ENCODE results near the gene DDHD1. TPM values are rescaled to one million over a fixed set of nuclear protein-coding genes. Genes with fewer than 3 reads are reported as not detected.

Gene DDHD1
- total RNA-seq, 4 donors from 2014 or later: 4.4 to 10.1 (median 6.8) TPM

DNA sequence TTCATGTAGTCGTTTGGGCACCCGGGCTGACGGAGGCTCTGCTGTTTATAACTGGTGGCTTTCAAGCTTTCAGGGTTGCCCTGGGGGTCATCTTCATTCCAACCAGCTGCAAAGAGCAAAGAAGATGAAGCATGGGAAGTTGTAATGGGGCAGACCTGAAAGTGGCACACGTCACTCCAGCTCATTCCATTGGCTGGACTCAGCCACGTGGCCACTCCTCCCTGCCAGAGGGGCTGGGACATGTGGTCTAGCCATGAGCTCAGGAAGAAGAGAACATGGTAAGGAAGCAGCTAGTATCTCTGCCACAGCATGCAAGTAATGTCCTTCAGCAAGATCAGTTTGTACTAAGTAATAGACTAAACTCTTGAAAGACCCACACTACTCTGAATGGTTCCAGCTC, 150.5 kb downstream of the DDHD1 start:
- Histone ChIP-seq H3K27me3 (no peaks in the 10 kb centered on the region), H3K9me3 (no peaks in the 10 kb centered on the region), H3K4me1 (no peaks in the 10 kb centered on the region), H3K27ac (no peak overlapping the region), H3K4me3 (no peak overlapping the region), H3K36me3 (no peaks in the 10 kb centered on the region)
- no peak for TF ChIP-seq POLR2A (IDR thresholded peaks at IDR 0.05)
- TF ChIP-seq, protein P1, sequence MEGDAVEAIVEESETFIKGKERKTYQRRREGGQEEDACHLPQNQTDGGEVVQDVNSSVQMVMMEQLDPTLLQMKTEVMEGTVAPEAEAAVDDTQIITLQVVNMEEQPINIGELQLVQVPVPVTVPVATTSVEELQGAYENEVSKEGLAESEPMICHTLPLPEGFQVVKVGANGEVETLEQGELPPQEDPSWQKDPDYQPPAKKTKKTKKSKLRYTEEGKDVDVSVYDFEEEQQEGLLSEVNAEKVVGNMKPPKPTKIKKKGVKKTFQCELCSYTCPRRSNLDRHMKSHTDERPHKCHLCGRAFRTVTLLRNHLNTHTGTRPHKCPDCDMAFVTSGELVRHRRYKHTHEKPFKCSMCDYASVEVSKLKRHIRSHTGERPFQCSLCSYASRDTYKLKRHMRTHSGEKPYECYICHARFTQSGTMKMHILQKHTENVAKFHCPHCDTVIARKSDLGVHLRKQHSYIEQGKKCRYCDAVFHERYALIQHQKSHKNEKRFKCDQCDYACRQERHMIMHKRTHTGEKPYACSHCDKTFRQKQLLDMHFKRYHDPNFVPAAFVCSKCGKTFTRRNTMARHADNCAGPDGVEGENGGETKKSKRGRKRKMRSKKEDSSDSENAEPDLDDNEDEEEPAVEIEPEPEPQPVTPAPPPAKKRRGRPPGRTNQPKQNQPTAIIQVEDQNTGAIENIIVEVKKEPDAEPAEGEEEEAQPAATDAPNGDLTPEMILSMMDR (IDR thresholded peaks at IDR 0.05 in 4 of 5, conservative IDR thresholded peaks at IDR 0.05 in 1 of 5): no peak
- ATAC-seq: no peak
- intact Hi-C loops (cut with DNase I; ENCODE audit: low total_unique reads) (no loop called here), in situ Hi-C loops (cut with MboI; ENCODE audit: low sequenced_read_pairs in 4 of 4) (no loop called here)
- DNase-seq: no peak

DNA sequence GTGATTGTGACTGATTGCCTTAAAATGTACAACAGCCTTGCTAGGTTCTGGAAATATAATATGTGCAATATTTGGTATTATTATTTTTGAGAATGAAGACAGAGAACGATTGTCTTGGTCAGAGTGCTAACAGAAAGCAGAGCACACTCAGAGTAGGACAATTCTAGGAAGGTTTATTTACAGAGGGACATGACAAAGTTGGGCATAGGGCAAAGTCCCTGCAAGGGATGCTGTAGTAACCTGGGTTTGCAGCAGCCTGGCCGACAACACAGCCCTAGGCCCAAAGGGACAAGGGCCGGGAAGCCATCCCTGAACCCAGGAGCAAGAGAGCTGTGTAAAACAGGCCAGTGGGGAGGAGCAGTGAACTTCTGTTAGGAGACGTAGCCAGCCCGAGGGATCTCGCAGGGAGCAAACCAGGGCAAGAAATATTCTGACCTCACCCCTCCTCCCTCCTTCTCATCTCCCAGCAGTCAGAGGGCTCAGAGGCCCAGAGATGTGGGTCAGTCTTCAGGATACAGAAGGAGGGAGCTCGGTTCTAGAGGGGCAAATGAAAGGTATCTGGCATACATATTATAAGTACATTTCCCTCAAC, 151.2 kb downstream of the DDHD1 start:
- TF ChIP-seq POLR2A (IDR thresholded peaks at IDR 0.05): no peak
- TF ChIP-seq, protein P1 (IDR thresholded peaks at IDR 0.05 in 4 of 5, conservative IDR thresholded peaks at IDR 0.05 in 1 of 5): no peak
- H3K4me1 ChIP-seq: no peaks in the 10 kb centered on the region
- DNase-seq (peak in 1 of 2 donors; percentile 14), ATAC-seq (no peak)
- no peaks in the 10 kb centered on the region for H3K36me3 ChIP-seq
- H3K27me3 ChIP-seq: no peaks in the 10 kb centered on the region
- H3K9me3 ChIP-seq: no peaks in the 10 kb centered on the region
- no peak overlapping the region for H3K27ac ChIP-seq
- in situ Hi-C loops (cut with MboI; ENCODE audit: low sequenced_read_pairs in 4 of 4) (no loop called here), intact Hi-C loops (cut with DNase I; ENCODE audit: low total_unique reads) (no loop called here)
- no peak overlapping the region for H3K4me3 ChIP-seq

- DNase-seq (no peak), ATAC-seq (no peak)
- no peaks in the 10 kb centered on the region for H3K27me3 ChIP-seq
- no peak overlapping the region for H3K27ac ChIP-seq
- H3K9me3 ChIP-seq: no peaks in the 10 kb centered on the region
- TF ChIP-seq POLR2A (IDR thresholded peaks at IDR 0.05): no peak
- TF ChIP-seq, protein P1 (IDR thresholded peaks at IDR 0.05 in 4 of 5, conservative IDR thresholded peaks at IDR 0.05 in 1 of 5): no peak
- in situ Hi-C loops (cut with MboI; ENCODE audit: low sequenced_read_pairs in 4 of 4): no loop called here
- no peaks in the 10 kb centered on the region for H3K4me1 ChIP-seq
- no peak overlapping the region for H3K4me3 ChIP-seq
- H3K36me3 ChIP-seq: no peaks in the 10 kb centered on the region
- intact Hi-C loops (cut with DNase I; ENCODE audit: low total_unique reads): no loop called here
Observed at GRCh38 chr14:52998376-52999015, 154.6 kb downstream of the DDHD1 start.

- no peak for TF ChIP-seq POLR2A (IDR thresholded peaks at IDR 0.05)
- in situ Hi-C loops (cut with MboI; ENCODE audit: low sequenced_read_pairs in 4 of 4) (no loop called here), intact Hi-C loops (cut with DNase I; ENCODE audit: low total_unique reads) (no loop called here)
Observed at GRCh38 chr14:52996493-52996892, 156.6 kb downstream of the DDHD1 start.

GRCh38 chr14:52995998-52996397, 157.1 kb downstream of the DDHD1 start:
- no peaks in the 10 kb centered on the region for H3K36me3 ChIP-seq
- ATAC-seq: no peak
- H3K9me3 ChIP-seq: no peaks in the 10 kb centered on the region
- no peak for DNase-seq
- no peaks in the 10 kb centered on the region for H3K27me3 ChIP-seq
- intact Hi-C loops (cut with DNase I; ENCODE audit: low total_unique reads) (no loop called here), in situ Hi-C loops (cut with MboI; ENCODE audit: low sequenced_read_pairs in 4 of 4) (no loop called here)
- no peak overlapping the region for H3K27ac ChIP-seq
- no peak overlapping the region for H3K4me3 ChIP-seq
- TF ChIP-seq, protein P1 (IDR thresholded peaks at IDR 0.05 in 4 of 5, conservative IDR thresholded peaks at IDR 0.05 in 1 of 5): no peak
- TF ChIP-seq POLR2A (IDR thresholded peaks at IDR 0.05): no peak
- H3K4me1 ChIP-seq: no peaks in the 10 kb centered on the region

More at GRCh38 chr14:52996493-52996892, 156.6 kb downstream of the DDHD1 start:
- Histone ChIP-seq H3K4me3 (no peak overlapping the region), H3K4me1 (no peaks in the 10 kb centered on the region), H3K9me3 (no peaks in the 10 kb centered on the region), H3K27ac (no peak overlapping the region), H3K27me3 (no peaks in the 10 kb centered on the region), H3K36me3 (no peaks in the 10 kb centered on the region)
- ATAC-seq: no peak
- no peak for DNase-seq
